Mesendoderm (in vitro differentiated cells): ENCODE measurements around the gene FTO.
"Not testable (repeated sequence)": the region's sequence is repeated elsewhere in the genome, so short reads cannot be mapped to it uniquely, and the experiment has no call there.

Experiments
- DNase-seq: peaks from one replicate; pipeline ENCODE4 v3.0.0; 2013
- H2AK5ac ChIP-seq: 2 replicates; pipeline ENCODE4 v1.6.1; 2013; ENCODE audit warnings: low read length, inconsistent platforms
- H2BK120ac ChIP-seq: 2 replicates; pipeline ENCODE4 v1.6.1; 2013; ENCODE audit warnings: low read depth, mild to moderate bottlenecking, low read length, moderate library complexity, mixed read lengths
- H2BK15ac ChIP-seq: replicated peaks from 2 replicates; pipeline ENCODE4 v1.6.1; 2013; ENCODE audit warnings: low read depth, mild to moderate bottlenecking, moderate library complexity
- H2BK5ac ChIP-seq: 2 replicates; pipeline ENCODE4 v1.6.1; 2013; ENCODE audit warnings: low read length, inconsistent platforms
- H3K18ac ChIP-seq: 2 replicates; pipeline ENCODE4 v1.6.1; 2013; ENCODE audit warnings: mild to moderate bottlenecking, low read length, mixed read lengths
- H3K23ac ChIP-seq: one replicate; pipeline ENCODE4 v1.6.1; 2013; ENCODE audit warnings: low read length
- H3K27ac ChIP-seq: 2 replicates; pipeline ENCODE4 v1.5.1; 2013; ENCODE audit warnings: low read depth, mild to moderate bottlenecking, inconsistent platforms, low read length, moderate library complexity
- H3K27me3 ChIP-seq: 2 replicates; pipeline ENCODE4 v1.6.1; 2013; ENCODE audit warnings: low read length, control low read depth, mild to moderate bottlenecking, inconsistent platforms; ENCODE audit not compliant: insufficient read depth, poor library complexity
- H3K36me3 ChIP-seq: 2 replicates; pipeline ENCODE4 v1.6.1; 2013; ENCODE audit warnings: low read length, inconsistent platforms; ENCODE audit not compliant: control insufficient read depth, insufficient read depth
- H3K4ac ChIP-seq: one replicate; pipeline ENCODE4 v1.6.1; 2013; ENCODE audit warnings: low read depth, mild to moderate bottlenecking, low read length, moderate library complexity
- H3K4me1 ChIP-seq: 2 replicates; pipeline ENCODE4 v1.6.1; 2013; ENCODE audit warnings: low read depth, low read length, inconsistent platforms; ENCODE audit not compliant: control insufficient read depth
- H3K4me2 ChIP-seq: 2 replicates; pipeline ENCODE4 v1.6.1; 2013; ENCODE audit warnings: low read length
- H3K4me3 ChIP-seq: 2 replicates; pipeline ENCODE4 v1.5.1; 2013; ENCODE audit warnings: mild to moderate bottlenecking, low read length
- H3K56ac ChIP-seq: one replicate; pipeline ENCODE4 v1.6.1; 2013; ENCODE audit warnings: low read length
- H3K79me1 ChIP-seq: 2 replicates; pipeline ENCODE4 v1.6.1; 2013; ENCODE audit warnings: low read length, inconsistent platforms
- H3K79me2 ChIP-seq: 2 replicates; pipeline ENCODE4 v1.6.1; 2013; ENCODE audit warnings: mild to moderate bottlenecking, low read length; ENCODE audit not compliant: control insufficient read depth, insufficient read depth
- H3K9ac ChIP-seq: 2 replicates; pipeline ENCODE4 v1.6.1; 2013; ENCODE audit warnings: low read length, inconsistent platforms
- H4K5ac ChIP-seq: one replicate; pipeline ENCODE4 v1.6.1; 2013; ENCODE audit warnings: low read length
- H4K8ac ChIP-seq: one replicate; pipeline ENCODE4 v1.6.1; 2013; ENCODE audit warnings: low read depth, mild to moderate bottlenecking, control low read depth, low read length, moderate library complexity
- WGBS: extraction: QIAGEN DNeasy Blood & Tissue Kit; methylation state at CpG from one replicate; pipeline ENCODE4 v1.1.7; 2013; ENCODE audit warnings: low lambda C conversion rate, missing lambda C conversion rate; ENCODE audit not compliant: insufficient coverage; ENCODE audit errors: extremely low coverage; 5-methylcytosine and 5-hydroxymethylcytosine counted together

FTO gene

DNA sequence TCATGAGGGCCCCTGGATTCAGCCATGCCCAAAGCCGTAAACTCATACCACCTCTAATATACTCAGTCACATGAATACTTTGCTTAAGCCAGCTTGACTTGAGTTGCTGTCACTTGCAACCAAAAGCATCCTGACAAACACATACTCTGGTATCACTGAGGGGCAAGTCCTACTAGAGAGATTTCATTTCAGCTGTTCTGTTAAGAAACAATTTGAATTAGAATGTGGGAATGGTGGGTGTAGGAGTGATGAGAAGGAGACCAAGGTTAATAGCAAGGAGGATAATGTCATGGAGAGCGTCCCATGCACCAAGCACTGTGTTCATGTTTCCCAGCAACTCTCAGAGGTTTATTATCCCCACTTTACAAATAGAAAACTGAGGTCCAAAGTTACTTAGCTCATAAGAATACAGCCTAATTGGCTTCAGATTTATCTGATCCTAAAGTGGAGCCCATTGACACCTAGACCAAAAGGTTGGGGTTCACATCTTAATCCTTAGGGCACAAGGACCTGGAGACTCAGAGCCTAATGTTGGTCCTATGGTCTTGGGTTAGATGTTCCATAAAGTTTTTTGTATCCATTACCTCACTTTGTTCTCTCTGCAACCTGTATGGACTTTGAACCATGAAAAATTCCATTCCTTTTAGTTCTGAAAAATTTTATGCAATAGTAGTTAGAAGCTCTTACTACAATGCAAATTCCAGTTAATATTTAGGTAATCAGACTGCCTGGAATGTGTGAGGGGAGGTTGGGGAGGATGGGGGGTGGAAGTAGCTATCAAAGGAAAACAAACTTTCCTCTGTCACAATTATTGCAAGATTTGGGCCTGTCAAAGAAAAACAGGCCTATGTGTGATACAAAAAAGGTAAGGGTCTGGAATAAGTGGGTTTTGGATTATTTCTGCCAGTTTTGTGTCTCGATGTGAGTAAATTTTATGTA, 476.7 kb downstream of the FTO start:
- H3K36me3 ChIP-seq = no peaks in the 10 kb centered on the region

DNA sequence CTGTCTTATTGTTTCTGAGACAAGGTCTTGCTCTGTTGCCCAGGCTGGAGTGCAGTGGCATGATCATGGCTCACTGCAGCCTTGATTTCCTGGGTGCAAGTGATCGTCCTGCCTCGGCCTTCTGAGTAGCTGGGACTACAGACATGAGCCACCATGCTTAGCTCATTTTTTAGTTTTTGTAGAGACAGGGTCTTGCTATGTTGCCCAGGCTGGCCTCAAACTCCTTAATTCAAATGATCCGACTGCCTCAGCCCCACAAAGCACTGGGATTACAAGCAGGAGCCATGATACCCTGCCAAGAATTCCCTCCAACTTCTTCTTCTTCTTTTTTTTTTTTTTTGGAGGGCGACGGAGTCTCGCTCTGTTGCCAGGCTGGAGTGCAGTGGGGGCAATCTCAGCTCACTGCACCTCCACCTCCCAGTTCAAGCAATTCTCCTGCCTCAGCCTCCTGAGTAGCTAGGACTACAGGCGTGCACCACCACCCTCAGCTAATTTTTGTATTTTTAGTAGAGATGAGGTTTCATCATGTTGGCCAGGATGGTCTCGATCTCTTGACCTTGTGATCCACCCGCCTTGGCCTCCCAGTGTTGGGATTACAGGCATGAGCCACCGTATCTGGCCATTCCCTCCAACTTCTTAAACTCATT, 477.9 kb downstream of the FTO start:
- not testable (repeated sequence) for H3K79me2 ChIP-seq, H3K56ac ChIP-seq, H2AK5ac ChIP-seq, H3K4me3 ChIP-seq, H3K23ac ChIP-seq, H3K18ac ChIP-seq, H4K5ac ChIP-seq, H2BK5ac ChIP-seq, H4K8ac ChIP-seq, H2BK120ac ChIP-seq, H3K4me2 ChIP-seq, H3K4me1 ChIP-seq, H3K79me1 ChIP-seq, H3K4ac ChIP-seq, H2BK15ac ChIP-seq, DNase-seq, H3K27ac ChIP-seq, H3K9ac ChIP-seq, H3K27me3 ChIP-seq, H3K36me3 ChIP-seq
- no CpG with 5 or more reads among the region's 10 CpGs for WGBS

More for the DNA sequence above, 476.7 kb downstream of the FTO start:
- no peak overlapping the region for H3K27ac ChIP-seq
- no peak overlapping the region for H2BK120ac ChIP-seq
- DNase-seq = no peak
- H3K4me3 ChIP-seq = no peak overlapping the region
- H4K8ac ChIP-seq = no peak overlapping the region
- no peak overlapping the region for H3K4ac ChIP-seq
- H3K79me1 ChIP-seq = no peaks in the 10 kb centered on the region
- no peaks in the 10 kb centered on the region for H3K79me2 ChIP-seq
- no peaks in the 10 kb centered on the region for H3K27me3 ChIP-seq
- no peak overlapping the region for H3K23ac ChIP-seq
- H3K9ac ChIP-seq = no peak overlapping the region
- H3K4me1 ChIP-seq = no peaks in the 10 kb centered on the region
- no peak overlapping the region for H4K5ac ChIP-seq
- no peak overlapping the region for H3K4me2 ChIP-seq
- H2BK15ac ChIP-seq = no peak overlapping the region
- H3K18ac ChIP-seq = no peak overlapping the region
- no peak overlapping the region for H2BK5ac ChIP-seq
- H2AK5ac ChIP-seq = no peak overlapping the region
- WGBS = no CpG with 5 or more reads among the region's 3 CpGs
- H3K56ac ChIP-seq = no peak overlapping the region

DNA sequence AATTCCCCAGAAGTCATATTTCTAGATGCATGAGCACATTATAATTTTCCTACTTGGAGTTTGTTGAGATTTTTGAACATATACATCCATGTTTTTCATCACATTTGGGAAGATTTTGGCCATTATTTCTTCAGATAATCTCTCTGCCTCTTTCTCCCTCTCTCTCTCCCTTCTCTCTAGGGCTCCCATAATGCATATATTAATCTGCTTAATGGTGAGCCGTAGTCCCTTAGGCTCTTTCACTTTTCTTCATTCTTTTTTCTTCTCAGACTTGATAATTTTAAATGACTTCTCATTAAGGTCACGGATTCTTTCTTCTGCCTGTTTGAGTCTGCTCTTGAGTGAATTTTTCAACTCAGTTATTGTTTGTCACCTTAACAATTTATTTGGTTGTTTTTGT, 481.1 kb downstream of the FTO start:
- no peaks in the 10 kb centered on the region for H3K79me1 ChIP-seq
- H3K4me1 ChIP-seq = no peaks in the 10 kb centered on the region
- H3K23ac ChIP-seq = no peak overlapping the region
- no peaks in the 10 kb centered on the region for H3K36me3 ChIP-seq
- no peaks in the 10 kb centered on the region for H3K27me3 ChIP-seq
- no peak overlapping the region for H3K18ac ChIP-seq
- no peak overlapping the region for H3K56ac ChIP-seq
- no peak overlapping the region for H2AK5ac ChIP-seq
- no peak overlapping the region for H2BK120ac ChIP-seq
- no peak overlapping the region for H2BK5ac ChIP-seq
- no peak overlapping the region for H3K27ac ChIP-seq
- no peak overlapping the region for H4K5ac ChIP-seq
- no peak overlapping the region for H3K9ac ChIP-seq
- no CpG with 5 or more reads among the region's 2 CpGs for WGBS
- no peak for DNase-seq
- no peak overlapping the region for H4K8ac ChIP-seq
- no peak overlapping the region for H3K4ac ChIP-seq
- H3K4me3 ChIP-seq = no peak overlapping the region
- no peaks in the 10 kb centered on the region for H3K79me2 ChIP-seq
- H2BK15ac ChIP-seq = no peak overlapping the region
- H3K4me2 ChIP-seq = no peak overlapping the region

DNA sequence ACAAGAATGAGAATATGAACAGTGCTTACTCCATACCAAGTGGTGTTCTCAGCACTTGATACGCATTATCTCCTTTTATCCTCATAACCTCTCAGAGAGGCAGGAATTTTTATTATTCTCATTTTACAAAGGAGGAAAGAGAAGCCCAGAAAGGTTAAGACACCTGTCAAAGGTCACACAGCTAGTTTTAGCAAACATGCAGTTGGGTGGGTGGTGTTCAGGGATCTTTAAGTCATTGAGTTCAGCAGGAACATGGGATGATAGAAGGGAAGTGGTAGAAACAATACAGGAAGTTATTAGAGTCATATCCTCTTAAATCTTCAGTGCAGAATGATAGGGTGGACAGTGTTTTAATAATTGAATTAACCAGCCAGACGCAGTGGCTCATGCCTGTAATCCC, 487.2 kb downstream of the FTO start:
- no peak overlapping the region for H4K5ac ChIP-seq
- no peak overlapping the region for H3K4me3 ChIP-seq
- no peak overlapping the region for H2BK5ac ChIP-seq
- WGBS = no CpG with 5 or more reads among the region's 2 CpGs
- no peak overlapping the region for H3K18ac ChIP-seq
- no peak overlapping the region for H2AK5ac ChIP-seq
- peaks cover 3% of the 10 kb centered on the region for H3K4me1 ChIP-seq
- no peak overlapping the region for H2BK15ac ChIP-seq
- no peaks in the 10 kb centered on the region for H3K79me1 ChIP-seq
- H4K8ac ChIP-seq = no peak overlapping the region
- H3K4me2 ChIP-seq = no peak overlapping the region
- no peaks in the 10 kb centered on the region for H3K27me3 ChIP-seq
- no peak overlapping the region for H3K23ac ChIP-seq
- no peak overlapping the region for H3K27ac ChIP-seq
- no peak overlapping the region for H3K56ac ChIP-seq
- no peak overlapping the region for H3K9ac ChIP-seq
- H3K36me3 ChIP-seq = no peaks in the 10 kb centered on the region
- H2BK120ac ChIP-seq = no peak overlapping the region
- H3K79me2 ChIP-seq = no peaks in the 10 kb centered on the region
- no peak for DNase-seq
- no peak overlapping the region for H3K4ac ChIP-seq

DNA sequence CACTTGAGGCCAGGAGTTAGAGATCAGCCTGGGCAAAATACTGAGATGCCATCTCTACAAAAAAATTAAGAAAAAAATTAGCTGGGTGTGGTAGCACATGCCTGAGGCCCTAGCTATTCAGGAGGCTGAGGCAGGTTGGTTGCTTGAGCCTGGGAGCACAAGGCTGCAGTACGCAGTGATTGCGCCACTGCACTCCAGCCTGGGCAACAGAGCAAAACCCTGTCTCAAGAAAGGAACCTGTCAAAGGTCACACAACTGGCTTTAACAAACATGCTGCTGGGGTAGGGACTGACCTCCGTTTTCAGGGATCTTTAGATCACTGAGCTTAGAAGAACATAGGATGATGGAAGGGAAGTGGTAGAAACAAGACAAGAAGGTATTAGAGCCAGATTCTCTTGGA, 487.6 kb downstream of the FTO start:
- H4K8ac ChIP-seq = no peak overlapping the region

More for the DNA sequence above, 487.6 kb downstream of the FTO start:
- Histone ChIP-seq H3K9ac (no peak overlapping the region), H3K4ac (no peak overlapping the region), H3K4me1 (peaks cover 3% of the 10 kb centered on the region), H3K18ac (no peak overlapping the region), H2AK5ac (no peak overlapping the region), H3K23ac (no peak overlapping the region), H4K5ac (no peak overlapping the region), H3K79me1 (no peaks in the 10 kb centered on the region), H2BK5ac (no peak overlapping the region), H2BK15ac (no peak overlapping the region), H3K27ac (no peak overlapping the region), H3K36me3 (no peaks in the 10 kb centered on the region), H3K4me2 (no peak overlapping the region), H3K79me2 (no peaks in the 10 kb centered on the region), H3K27me3 (no peaks in the 10 kb centered on the region), H3K4me3 (no peak overlapping the region), H2BK120ac (no peak overlapping the region), H3K56ac (no peak overlapping the region)
- WGBS = no CpG with 5 or more reads among the region's 3 CpGs
- no peak for DNase-seq
